Measurements from ENCODE around the gene CTRB1. TPM values are rescaled to one million over a fixed set of nuclear protein-coding genes. Genes with fewer than 3 reads are reported as not detected.

The CTRB1 gene
- polyA plus RNA-seq, 2 of the 4 experiments (the other 2 are of a cell fraction), result not detected

DNA sequence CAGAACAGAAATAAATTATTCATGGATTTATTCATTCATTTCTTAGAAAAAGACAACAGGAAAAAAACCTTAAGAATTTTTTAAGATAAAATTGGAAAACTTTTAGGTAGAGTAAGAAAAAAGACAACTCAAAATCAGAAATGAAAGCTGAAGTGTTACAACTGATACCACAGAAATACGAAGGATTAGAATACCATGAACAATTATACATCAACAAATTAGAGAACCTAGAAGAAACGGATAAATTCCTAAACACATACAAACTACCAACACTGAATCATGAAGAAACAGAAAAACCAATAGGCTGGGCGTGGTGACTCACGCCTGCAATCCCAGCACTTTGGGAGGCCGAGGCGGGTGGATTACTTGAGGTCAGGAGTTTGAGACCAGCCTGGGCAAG lies 39.6 kb upstream of the CTRB1 start:
- TF ChIP-seq MAFK (IDR thresholded peaks at IDR 0.05; ENCODE audit: partially characterized antibody) (no peak), BHLHE40 (IDR thresholded peaks at IDR 0.05; ENCODE audit: low read depth, low read length) (no peak), HEYL (CRISPR knock-in tag; IDR thresholded peaks at IDR 0.05) (no peak), FOSB (CRISPR knock-in tag; IDR thresholded peaks at IDR 0.05) (no peak), HMGXB4 (CRISPR knock-in tag; IDR thresholded peaks at IDR 0.05; ENCODE audit: borderline replicate concordance) (no peak), NR3C1 (IDR thresholded peaks at IDR 0.05) (no peak), MAZ (IDR thresholded peaks at IDR 0.05; ENCODE audit: borderline replicate concordance, low read depth, low read length) (no peak), NFE2L2 (conservative IDR thresholded peaks at IDR 0.05; ENCODE audit: low read length) (no peak), KDM1A (IDR thresholded peaks at IDR 0.05; ENCODE audit: low read depth) (no peak), ZFP36 (IDR thresholded peaks at IDR 0.05; ENCODE audit: borderline replicate concordance, partially characterized antibody) (no peak), JUN (IDR thresholded peaks at IDR 0.05) (no peak), HES2 (IDR thresholded peaks at IDR 0.05) (no peak), HOXA7 (CRISPR knock-in tag; IDR thresholded peaks at IDR 0.05) (no peak), GATA3 (IDR thresholded peaks at IDR 0.05; ENCODE audit: borderline replicate concordance) (no peak), PHF8 (IDR thresholded peaks at IDR 0.05; ENCODE audit: borderline replicate concordance, low read depth) (no peak), SREBF2 (IDR thresholded peaks at IDR 0.05) (no peak)
- TF ChIP-seq, protein P1, sequence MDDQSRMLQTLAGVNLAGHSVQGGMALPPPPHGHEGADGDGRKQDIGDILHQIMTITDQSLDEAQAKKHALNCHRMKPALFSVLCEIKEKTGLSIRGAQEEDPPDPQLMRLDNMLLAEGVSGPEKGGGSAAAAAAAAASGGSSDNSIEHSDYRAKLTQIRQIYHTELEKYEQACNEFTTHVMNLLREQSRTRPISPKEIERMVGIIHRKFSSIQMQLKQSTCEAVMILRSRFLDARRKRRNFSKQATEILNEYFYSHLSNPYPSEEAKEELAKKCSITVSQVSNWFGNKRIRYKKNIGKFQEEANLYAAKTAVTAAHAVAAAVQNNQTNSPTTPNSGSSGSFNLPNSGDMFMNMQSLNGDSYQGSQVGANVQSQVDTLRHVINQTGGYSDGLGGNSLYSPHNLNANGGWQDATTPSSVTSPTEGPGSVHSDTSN (IDR thresholded peaks at IDR 0.05), result no peak
- FAIRE-seq (no peak), ATAC-seq (no peak), DNase-seq (ENCODE audit: low read depth in 1 of 2, low spot score in 1 of 2) (no peak)
- H3K4me2 ChIP-seq, result no peak overlapping the region
- ChIA-PET POLR2A (no interaction called here), CTCF (no interaction called here)
- H3K4me1 ChIP-seq, result no peaks in the 10 kb centered on the region
- no peak overlapping the region for H3K4me3 ChIP-seq
- peaks cover 71% of the 10 kb centered on the region for H3K9me3 ChIP-seq
- no peak overlapping the region for H3K27ac ChIP-seq
- WGBS (ENCODE audit: missing lambda C conversion rate), result 69% methylated on average over 6 of the region's 6 CpGs

DNA sequence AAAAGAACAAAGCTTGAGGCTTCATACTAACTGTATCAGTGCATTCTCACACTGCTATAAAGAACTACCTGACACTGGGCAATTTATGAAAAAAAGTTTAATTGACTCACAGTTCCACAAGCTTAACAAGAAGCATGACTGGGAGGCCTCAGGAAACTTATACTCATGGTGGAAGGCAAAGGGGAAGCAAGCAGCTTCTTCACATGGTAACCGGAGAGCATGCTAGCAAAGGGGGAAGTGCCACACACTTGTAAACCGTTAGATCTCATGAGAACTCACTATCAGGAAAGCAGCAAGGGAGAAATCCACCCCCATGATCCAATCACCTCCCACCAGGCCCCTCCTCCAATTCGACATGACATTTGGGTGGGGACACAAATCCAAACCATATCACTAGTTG lies 37.2 kb upstream of the CTRB1 start:
- no peak for FAIRE-seq
- ChIA-PET POLR2A (no interaction called here), CTCF (interaction anchor here (0.7 to 0.8 kb wide), 2 partner anchors 17 to 18 kb away, joined by 4 to 5 read pairs; no protein-coding TSS in a partner anchor)

GRCh38 chr16:75188832-75189477 lies 29.8 kb upstream of the CTRB1 start:
- Histone ChIP-seq H3K4me3 (no peak overlapping the region), H3K4me1 (no peaks in the 10 kb centered on the region), H3K27ac (no peak overlapping the region), H3K9me3 (peaks cover 54% of the 10 kb centered on the region), H3K4me2 (no peak overlapping the region)
- POLR2A ChIA-PET, result no interaction called here
- CTCF ChIA-PET, result interaction anchor here (0.9 to 2.9 kb wide), 2 partner anchors 10 kb away, joined by 6 to 18 read pairs; no protein-coding TSS in a partner anchor
- 65% methylated on average over 14 of the region's 14 CpGs for WGBS (ENCODE audit: missing lambda C conversion rate)
- FAIRE-seq (no peak), ATAC-seq (no peak), DNase-seq (ENCODE audit: low read depth in 1 of 2, low spot score in 1 of 2) (no peak)
- TF ChIP-seq POLR2A (IDR thresholded peaks at IDR 0.05; ENCODE audit: low read length), result no peak
- no peak for TF ChIP-seq CBX2 (IDR thresholded peaks at IDR 0.05; ENCODE audit: borderline replicate concordance, low read depth)
- TF ChIP-seq HMGXB4 (CRISPR knock-in tag; IDR thresholded peaks at IDR 0.05; ENCODE audit: borderline replicate concordance), result no peak
- no peak for TF ChIP-seq HES2 (IDR thresholded peaks at IDR 0.05)

More for the DNA sequence above, 37.2 kb upstream of the CTRB1 start:
- Histone ChIP-seq H3K4me2 (no peak overlapping the region), H3K9me3 (peaks cover 66% of the 10 kb centered on the region), H3K27ac (no peak overlapping the region), H3K4me1 (no peaks in the 10 kb centered on the region), H3K4me3 (no peak overlapping the region)
- DNase-seq (ENCODE audit: low read depth in 1 of 2, low spot score in 1 of 2) (no peak), ATAC-seq (no peak)
- WGBS (ENCODE audit: missing lambda C conversion rate), result 31% methylated on average over 3 of the region's 3 CpGs
- TF ChIP-seq EHMT2 (IDR thresholded peaks at IDR 0.05; ENCODE audit: low read depth) (no peak), HOXA7 (CRISPR knock-in tag; IDR thresholded peaks at IDR 0.05) (no peak), SREBF2 (IDR thresholded peaks at IDR 0.05) (no peak), POLR2A (IDR thresholded peaks at IDR 0.05; ENCODE audit: low read length) (no peak)

Measured in A549 (cell line).